Mucosa of gallbladder (tissue), 1 donor: ENCODE results near the gene LRRC15. TPM values are rescaled to one million over a fixed set of nuclear protein-coding genes. Genes with fewer than 3 reads are reported as not detected.
A peak's percentile ranks its signal among the peaks of the same experiment; 100 is the strongest.

Experiments
- DNase-seq: peaks from one replicate; pipeline ENCODE4 v3.0.0-alpha.2; 2020; ENCODE audit warnings: low spot score
- total RNA-seq: library from RNA; stranded (reverse); gene quantifications from one replicate; pipeline ENCODE4 v1.2.1, GENCODE V29; 2021
- donor health status: DM: no; HTN: no; CAD: no.

LRRC15 gene
- total RNA-seq, 1 donor from 2014 or later = 0.35 TPM

- DNase-seq = no peak
Observed at GRCh38 chr3:194336601-194337355, 32.8 kb downstream of the LRRC15 start.

DNA sequence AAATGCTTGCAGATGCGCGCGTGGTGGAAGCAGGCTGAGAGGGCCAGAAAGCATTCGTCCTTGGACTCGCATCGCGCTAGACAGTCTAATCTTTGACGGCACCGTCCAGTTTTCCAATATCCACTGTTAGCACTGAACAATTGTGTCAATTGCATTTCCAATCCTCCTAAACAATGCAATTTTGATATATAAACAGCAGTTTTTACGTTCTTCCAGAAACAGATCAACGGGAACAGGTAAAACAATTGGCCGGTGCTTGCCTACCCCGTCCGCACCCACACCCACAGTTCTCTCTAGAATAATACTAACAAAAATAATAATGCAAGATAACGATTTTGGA lies 35.6 kb downstream of the LRRC15 start:
- no peak for DNase-seq

GRCh38 chr3:194333212-194333980 lies 36.1 kb downstream of the LRRC15 start:
- peak; percentile 89 for DNase-seq

GRCh38 chr3:194332858-194333211 lies 36.7 kb downstream of the LRRC15 start:
- peak; percentile 51 for DNase-seq

- DNase-seq = peak; percentile 59
Observed at GRCh38 chr3:194330579-194330978, 39.0 kb downstream of the LRRC15 start.

- no peak for DNase-seq
Observed at GRCh38 chr3:194330160-194330559, 39.4 kb downstream of the LRRC15 start.

DNA sequence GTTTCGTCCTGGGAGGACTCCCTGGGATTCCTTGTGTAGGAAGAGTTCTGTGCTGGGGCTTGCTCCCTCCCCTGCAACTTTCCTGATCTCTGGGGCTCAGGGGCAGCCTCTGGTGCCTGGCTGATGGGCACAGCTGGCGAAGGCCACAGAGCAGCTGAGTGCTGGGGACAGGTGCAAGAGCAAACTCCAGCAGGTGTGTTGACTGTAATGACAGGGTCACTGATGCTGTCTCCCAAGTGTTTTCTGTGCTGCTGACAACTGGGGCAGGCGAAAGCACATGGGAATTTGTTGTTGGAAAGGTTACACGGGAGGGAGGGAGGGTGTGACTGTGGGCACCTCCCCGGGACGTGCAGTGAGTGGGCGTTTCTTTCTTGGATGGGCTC lies 40.0 kb downstream of the LRRC15 start:
- DNase-seq = no peak

DNA sequence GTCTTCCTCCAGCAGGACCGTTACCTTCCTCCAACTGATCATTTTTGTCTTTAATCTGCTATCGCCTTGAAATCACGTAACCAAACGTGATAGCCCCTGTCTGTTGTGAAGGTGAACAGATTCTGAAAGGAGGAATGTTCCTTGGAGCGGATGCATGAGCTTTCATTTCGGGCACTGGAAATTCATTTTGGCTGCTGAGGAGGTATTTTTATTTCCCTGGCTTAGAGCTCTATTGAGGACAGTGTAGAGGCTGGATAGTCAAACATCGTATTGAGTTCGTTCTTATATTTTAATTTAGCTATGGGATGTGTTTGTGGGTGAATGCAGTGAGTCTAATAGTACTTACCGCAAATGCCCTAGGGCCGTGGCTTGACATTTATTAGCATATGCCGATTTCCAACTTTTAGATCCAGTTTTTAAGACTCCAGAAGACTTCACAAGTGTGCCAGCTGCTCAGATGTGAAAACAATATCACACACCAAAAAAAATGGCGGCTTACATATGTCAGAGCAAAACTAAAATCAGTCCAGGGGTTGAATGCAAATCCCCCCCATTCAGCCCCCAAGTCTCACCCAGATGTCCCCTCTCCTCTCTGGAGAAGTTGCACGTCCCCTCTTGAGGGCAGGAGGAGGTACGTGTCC lies 40.5 kb downstream of the LRRC15 start:
- DNase-seq = no peak

- DNase-seq = no peak
Observed at GRCh38 chr3:194328053-194328657, 41.4 kb downstream of the LRRC15 start.

GRCh38 chr3:194327218-194328052 lies 42.1 kb downstream of the LRRC15 start:
- no peak for DNase-seq

DNA sequence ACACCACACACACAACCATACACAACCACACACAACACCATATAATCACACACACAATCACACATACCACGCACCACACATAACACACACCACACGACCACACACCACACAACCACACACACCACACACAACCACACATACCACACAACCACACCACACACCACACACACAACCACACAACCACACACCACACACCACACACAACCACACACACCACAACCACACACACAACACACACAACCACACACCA lies 42.6 kb downstream of the LRRC15 start:
- no peak for DNase-seq

DNA sequence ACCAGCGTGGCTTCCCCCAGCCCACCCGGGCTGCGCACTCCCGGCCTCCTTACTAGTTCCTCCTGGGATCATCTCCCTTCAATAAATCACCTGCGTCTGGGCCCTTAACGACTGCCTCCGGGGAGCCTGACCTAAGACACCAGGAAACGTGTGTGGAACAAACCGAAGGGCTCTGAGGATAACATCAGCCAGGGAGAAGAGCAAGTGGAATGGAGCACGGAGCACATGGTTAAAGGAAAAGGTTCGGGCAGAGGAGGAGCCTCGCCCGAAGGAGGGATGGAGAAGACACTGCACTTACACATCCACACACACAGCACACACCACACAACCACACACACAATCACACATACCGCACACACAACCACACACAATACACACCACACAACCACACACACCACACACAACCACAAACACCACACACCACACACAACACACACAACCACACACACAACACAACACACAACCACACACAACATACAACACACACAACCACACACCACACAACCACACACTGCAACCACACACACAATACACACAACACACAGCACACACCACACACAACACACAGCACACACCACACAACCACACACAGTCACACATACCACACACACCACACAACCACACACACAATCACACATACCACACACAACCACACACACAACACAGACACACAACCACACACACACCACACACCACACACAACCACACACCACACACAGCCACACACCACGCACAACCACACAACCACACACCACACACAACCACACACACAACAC lies 43.2 kb downstream of the LRRC15 start:
- no peak for DNase-seq

- DNase-seq = no peak
Observed at GRCh38 chr3:194325424-194326153, 44.0 kb downstream of the LRRC15 start.

- no peak for DNase-seq
Observed at GRCh38 chr3:194324823-194325327, 44.7 kb downstream of the LRRC15 start.

DNA sequence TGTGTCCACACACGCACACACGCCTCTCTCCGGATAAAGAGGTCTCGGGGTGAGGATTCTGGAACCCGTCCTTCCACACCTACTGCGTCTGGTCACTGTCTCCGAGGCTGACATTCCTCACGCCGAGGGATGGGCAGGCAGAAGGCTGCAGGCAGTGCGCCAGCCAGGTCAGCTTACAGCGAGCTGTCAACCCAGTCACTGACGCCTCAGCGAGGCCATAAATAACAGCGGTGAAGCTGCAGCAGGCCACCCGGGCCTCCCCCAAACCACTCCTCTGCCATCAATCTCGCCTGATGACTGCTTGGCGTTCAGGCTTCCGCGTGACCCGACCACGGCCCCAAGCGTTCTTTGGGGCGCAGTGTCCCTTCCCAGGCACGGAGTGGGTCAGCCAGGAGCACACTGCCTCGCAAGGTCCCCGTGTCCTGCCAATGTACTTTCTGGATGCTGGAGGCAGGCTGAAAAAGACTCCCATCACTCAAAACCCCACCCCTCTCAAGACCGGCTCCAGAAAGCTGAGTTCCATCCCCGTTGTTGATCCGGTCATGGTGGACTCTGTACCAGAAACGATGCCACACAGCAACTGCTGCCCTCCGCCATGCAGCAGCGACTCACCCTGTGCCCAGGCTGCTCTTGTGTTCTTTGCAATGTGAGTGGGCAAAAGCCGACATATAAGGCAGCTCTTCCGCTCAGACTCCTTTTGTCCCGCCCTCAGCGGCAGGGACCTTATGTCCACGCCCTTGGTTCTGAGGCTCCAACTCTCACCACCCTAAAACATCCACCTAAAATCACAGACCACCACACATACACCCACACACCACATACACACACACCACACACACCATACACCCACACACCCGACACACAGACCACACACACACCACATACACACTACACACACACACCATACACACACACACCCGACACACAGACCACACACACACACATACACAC lies 45.5 kb downstream of the LRRC15 start:
- peak; percentile 86 for DNase-seq

DNA sequence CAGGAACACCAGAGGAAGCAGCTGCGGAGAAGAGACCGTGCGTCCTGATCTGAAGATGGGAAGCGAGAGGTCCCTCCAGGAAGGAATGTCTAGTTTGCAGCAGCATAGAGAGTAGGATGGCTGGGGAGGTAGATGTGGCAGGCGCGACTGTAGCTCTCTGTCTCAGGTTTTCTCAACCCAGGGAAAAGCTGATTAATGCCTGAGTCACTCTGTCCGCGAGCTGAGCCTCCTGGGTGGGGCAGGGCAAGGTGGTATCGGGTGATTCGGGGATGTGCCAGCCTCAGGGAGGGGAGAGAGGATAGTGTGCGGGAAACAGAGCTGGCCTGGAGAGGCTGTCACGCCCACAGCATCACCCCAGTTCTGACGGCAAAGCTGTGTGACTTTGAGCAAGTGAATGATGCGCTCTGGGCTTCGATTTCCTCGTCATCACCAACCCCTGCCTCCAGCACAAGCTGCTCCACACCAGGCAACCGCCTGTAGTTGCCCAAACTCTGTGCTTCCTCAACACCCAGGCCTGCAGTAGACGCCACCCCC lies 46.8 kb downstream of the LRRC15 start:
- DNase-seq = peak; percentile 70

- DNase-seq = peak; percentile 47
Observed at GRCh38 chr3:194321693-194322640, 47.6 kb downstream of the LRRC15 start.
